K562 (cell line): Measurements from ENCODE around the gene JUNB. TPM values are rescaled to one million over a fixed set of nuclear protein-coding genes. Genes with fewer than 3 reads are reported as not detected.
A peak's percentile ranks its signal among the peaks of the same experiment; 100 is the strongest.

Experiments used
- ELF4 ChIP-seq: fragments of 450-650 bp; formaldehyde crosslinking; IDR thresholded peaks from 2 replicates; pipeline ENCODE4 v1.4.0; 2022; ENCODE audit warnings: missing genetic modification characterization
- ESRRB ChIP-seq: fragments of 250-450 bp; sonication (Bioruptor Pico); IDR thresholded peaks from 2 replicates; pipeline ENCODE4 v1.5.0; 2020; ENCODE audit warnings: mild to moderate bottlenecking, moderate library complexity, borderline replicate concordance
- HDGF ChIP-seq: fragments of 450-650 bp; IDR thresholded peaks from 2 replicates; pipeline ENCODE4 v1.6.1; 2016
- MAFF ChIP-seq: IDR thresholded peaks from 2 replicates; pipeline ENCODE4 v1.6.1; 2012; ENCODE audit warnings: low read length, improper control_type of control experiment
- NFE2L1 ChIP-seq: fragments of 450-650 bp; IDR thresholded peaks from 2 replicates; pipeline ENCODE4 v1.6.1; 2016; ENCODE audit warnings: missing genetic modification characterization, low read depth, mild to moderate bottlenecking, missing compliant biosample characterization, moderate library complexity, borderline replicate concordance
- POLR2AphosphoS2 ChIP-seq: IDR thresholded peaks from 2 replicates; pipeline ENCODE4 v1.6.1; 2012; ENCODE audit warnings: low read length, improper control_type of control experiment
- POLR3A ChIP-seq: IDR thresholded peaks from 2 replicates; pipeline ENCODE4 v1.6.1; 2011; ENCODE audit warnings: borderline replicate concordance, mild to moderate bottlenecking, moderate library complexity; ENCODE audit not compliant: insufficient read length, insufficient read depth; ENCODE audit errors: extremely low read depth
- PRMT5 ChIP-seq: sonication (generic); formaldehyde crosslinking; IDR thresholded peaks from 2 replicates; pipeline ENCODE4 v1.5.0; 2020; ENCODE audit warnings: missing genetic modification reagents
- SMARCA5 ChIP-seq: fragments of 450-650 bp; IDR thresholded peaks from 2 replicates; pipeline ENCODE4 v1.6.1; 2016
- TEAD2 ChIP-seq: fragments of 450-650 bp; IDR thresholded peaks from 2 replicates; pipeline ENCODE4 v1.6.1; 2016; ENCODE audit warnings: missing genetic modification characterization, control low read depth, missing compliant biosample characterization
- ZNF445 ChIP-seq: fragments of 250-450 bp; sonication (Bioruptor Pico); IDR thresholded peaks from 2 replicates; pipeline ENCODE4 v1.4.0; 2020; ENCODE audit warnings: low read depth, mild to moderate bottlenecking, moderate library complexity
- polyA plus RNA-seq, 8 experiments: library from polyadenylated mRNA; depleted of rRNA in 4 of 8; stranded (reverse) in 5 of 8; unstranded in 3 of 8; fragments of >200 nt; fragmentation: Nextera tagmentation in 2 of 8; fragmentation: Illumina TruSeq in 1 of 8; extraction: Ambion mirVana in 2 of 8; extraction: Trizol in 1 of 8; gene quantifications; 2 replicates each; pipeline versions ENCODE4 v1.2.1 to v1.2.3, GENCODE V29; 2011 to 2014; ENCODE audit warnings: inconsistent platforms in 1 of 8, missing spikeins in 1 of 8
- total RNA-seq, 7 experiments: library from RNA; depleted of rRNA in 6 of 7; stranded (reverse); fragments of >200 nt in 6 of 7; fragmentation: Illumina TruSeq in 2 of 7; extraction: Trizol in 2 of 7; gene quantifications; 2 replicates each; pipeline versions ENCODE4 v1.2.1 to v1.2.3, GENCODE V29; 2011 to 2021; ENCODE audit warnings: low replicate concordance in 1 of 7
- TF ChIP-seq, protein P1 (sequence below), 3 experiments: IDR thresholded peaks in 2 of 3; conservative IDR thresholded peaks in 1 of 3; 2 replicates each; pipeline ENCODE4 v1.5.1; 2011 to 2012; ENCODE audit warnings: low read length in 3 of 3, mild to moderate bottlenecking in 3 of 3, control low read depth in 2 of 3, improper control_type of control experiment in 1 of 3, inconsistent platforms in 1 of 3, low read depth in 1 of 3, mixed read lengths in 1 of 3, moderate library complexity in 1 of 3; ENCODE audit not compliant: insufficient read depth in 2 of 3
- TF ChIP-seq, protein P2 (sequence below): sonication (generic); formaldehyde crosslinking; IDR thresholded peaks from 2 replicates; pipeline ENCODE4 v1.8.1; 2023; ENCODE audit warnings: missing genetic modification reagents, mild to moderate bottlenecking, borderline replicate concordance
- TF ChIP-seq, protein P3 (sequence below), 3 experiments: fragments of 200-800 bp in 1 of 3; fragments of 250-450 bp in 1 of 3; fragments of 450-650 bp in 1 of 3; sonication (Bioruptor Pico) in 1 of 3; sonication (Bioruptor generic) in 1 of 3; formaldehyde crosslinking in 1 of 3; IDR thresholded peaks; 2 replicates each; pipeline versions ENCODE4 v1.6.1 to v1.8.0; 2016 to 2022; ENCODE audit warnings: mild to moderate bottlenecking in 2 of 3, missing genetic modification characterization in 2 of 3, missing compliant biosample characterization in 1 of 3, moderate library complexity in 1 of 3

The JUNB gene
- total and polyA plus RNA-seq, 9 of the 15 experiments (the other 6 are each of a cell fraction or from before 2014, with no cell fraction given) = 0.23 to 88.1 (median 13.1) TPM

DNA sequence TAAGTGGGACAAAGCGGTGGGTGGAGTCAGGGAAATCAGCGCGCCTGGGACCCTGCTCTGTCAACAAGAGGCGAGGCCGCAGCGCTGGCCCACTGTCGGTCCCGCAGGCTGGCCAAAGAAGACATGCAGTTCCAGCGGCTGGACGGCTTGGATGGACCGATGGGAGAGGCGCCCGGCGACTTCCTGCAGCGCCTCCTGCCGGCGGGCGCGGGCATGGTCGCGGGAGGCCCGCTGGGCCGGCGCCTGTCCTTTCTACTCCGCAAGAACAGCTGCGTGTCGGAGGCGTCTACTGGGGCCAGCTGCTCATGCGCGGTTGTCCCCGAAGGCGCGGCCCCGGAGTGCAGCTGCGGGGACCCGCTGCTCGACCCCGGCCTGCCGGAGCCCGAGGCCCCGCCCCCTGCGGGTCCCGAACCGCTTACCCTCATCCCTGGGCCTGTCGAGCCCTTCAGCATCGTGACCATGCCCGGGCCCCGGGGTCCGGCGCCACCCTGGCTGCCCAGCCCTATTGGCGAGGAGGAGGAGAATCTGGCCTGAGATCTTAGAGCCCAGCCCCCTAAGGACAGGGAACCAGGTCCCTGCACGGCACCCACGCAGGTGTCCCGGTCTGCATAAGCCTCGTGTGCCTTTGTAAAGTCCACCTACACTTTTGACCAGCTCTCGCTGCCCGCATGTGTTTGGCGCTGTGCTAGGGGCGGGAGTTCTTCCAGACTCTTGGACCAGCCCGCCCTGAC is 33.6 kb upstream of the JUNB start (continued):
- TF ChIP-seq, protein P1, sequence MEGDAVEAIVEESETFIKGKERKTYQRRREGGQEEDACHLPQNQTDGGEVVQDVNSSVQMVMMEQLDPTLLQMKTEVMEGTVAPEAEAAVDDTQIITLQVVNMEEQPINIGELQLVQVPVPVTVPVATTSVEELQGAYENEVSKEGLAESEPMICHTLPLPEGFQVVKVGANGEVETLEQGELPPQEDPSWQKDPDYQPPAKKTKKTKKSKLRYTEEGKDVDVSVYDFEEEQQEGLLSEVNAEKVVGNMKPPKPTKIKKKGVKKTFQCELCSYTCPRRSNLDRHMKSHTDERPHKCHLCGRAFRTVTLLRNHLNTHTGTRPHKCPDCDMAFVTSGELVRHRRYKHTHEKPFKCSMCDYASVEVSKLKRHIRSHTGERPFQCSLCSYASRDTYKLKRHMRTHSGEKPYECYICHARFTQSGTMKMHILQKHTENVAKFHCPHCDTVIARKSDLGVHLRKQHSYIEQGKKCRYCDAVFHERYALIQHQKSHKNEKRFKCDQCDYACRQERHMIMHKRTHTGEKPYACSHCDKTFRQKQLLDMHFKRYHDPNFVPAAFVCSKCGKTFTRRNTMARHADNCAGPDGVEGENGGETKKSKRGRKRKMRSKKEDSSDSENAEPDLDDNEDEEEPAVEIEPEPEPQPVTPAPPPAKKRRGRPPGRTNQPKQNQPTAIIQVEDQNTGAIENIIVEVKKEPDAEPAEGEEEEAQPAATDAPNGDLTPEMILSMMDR (IDR thresholded peaks at IDR 0.05 in 2 of 3, conservative IDR thresholded peaks at IDR 0.05 in 1 of 3; ENCODE audit: insufficient read depth in 2 of 3, low read depth in 1 of 3, low read length in 3 of 3) = peak; percentile 94 to 97 (median 96)
- no peak for TF ChIP-seq ZNF445 (CRISPR knock-in tag)
- TF ChIP-seq ELF4 (CRISPR knock-in tag) = no peak
- no peak for TF ChIP-seq SMARCA5
- TF ChIP-seq, protein P2, sequence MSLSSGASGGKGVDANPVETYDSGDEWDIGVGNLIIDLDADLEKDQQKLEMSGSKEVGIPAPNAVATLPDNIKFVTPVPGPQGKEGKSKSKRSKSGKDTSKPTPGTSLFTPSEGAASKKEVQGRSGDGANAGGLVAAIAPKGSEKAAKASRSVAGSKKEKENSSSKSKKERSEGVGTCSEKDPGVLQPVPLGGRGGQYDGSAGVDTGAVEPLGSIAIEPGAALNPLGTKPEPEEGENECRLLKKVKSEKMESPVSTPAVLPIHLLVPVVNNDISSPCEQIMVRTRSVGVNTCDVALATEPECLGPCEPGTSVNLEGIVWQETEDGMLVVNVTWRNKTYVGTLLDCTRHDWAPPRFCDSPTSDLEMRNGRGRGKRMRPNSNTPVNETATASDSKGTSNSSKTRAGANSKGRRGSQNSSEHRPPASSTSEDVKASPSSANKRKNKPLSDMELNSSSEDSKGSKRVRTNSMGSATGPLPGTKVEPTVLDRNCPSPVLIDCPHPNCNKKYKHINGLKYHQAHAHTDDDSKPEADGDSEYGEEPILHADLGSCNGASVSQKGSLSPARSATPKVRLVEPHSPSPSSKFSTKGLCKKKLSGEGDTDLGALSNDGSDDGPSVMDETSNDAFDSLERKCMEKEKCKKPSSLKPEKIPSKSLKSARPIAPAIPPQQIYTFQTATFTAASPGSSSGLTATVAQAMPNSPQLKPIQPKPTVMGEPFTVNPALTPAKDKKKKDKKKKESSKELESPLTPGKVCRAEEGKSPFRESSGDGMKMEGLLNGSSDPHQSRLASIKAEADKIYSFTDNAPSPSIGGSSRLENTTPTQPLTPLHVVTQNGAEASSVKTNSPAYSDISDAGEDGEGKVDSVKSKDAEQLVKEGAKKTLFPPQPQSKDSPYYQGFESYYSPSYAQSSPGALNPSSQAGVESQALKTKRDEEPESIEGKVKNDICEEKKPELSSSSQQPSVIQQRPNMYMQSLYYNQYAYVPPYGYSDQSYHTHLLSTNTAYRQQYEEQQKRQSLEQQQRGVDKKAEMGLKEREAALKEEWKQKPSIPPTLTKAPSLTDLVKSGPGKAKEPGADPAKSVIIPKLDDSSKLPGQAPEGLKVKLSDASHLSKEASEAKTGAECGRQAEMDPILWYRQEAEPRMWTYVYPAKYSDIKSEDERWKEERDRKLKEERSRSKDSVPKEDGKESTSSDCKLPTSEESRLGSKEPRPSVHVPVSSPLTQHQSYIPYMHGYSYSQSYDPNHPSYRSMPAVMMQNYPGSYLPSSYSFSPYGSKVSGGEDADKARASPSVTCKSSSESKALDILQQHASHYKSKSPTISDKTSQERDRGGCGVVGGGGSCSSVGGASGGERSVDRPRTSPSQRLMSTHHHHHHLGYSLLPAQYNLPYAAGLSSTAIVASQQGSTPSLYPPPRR (CRISPR knock-in tag) = no peak
- TF ChIP-seq POLR2AphosphoS2 = no peak
- no peak for TF ChIP-seq POLR3A
- TF ChIP-seq, protein P3, sequence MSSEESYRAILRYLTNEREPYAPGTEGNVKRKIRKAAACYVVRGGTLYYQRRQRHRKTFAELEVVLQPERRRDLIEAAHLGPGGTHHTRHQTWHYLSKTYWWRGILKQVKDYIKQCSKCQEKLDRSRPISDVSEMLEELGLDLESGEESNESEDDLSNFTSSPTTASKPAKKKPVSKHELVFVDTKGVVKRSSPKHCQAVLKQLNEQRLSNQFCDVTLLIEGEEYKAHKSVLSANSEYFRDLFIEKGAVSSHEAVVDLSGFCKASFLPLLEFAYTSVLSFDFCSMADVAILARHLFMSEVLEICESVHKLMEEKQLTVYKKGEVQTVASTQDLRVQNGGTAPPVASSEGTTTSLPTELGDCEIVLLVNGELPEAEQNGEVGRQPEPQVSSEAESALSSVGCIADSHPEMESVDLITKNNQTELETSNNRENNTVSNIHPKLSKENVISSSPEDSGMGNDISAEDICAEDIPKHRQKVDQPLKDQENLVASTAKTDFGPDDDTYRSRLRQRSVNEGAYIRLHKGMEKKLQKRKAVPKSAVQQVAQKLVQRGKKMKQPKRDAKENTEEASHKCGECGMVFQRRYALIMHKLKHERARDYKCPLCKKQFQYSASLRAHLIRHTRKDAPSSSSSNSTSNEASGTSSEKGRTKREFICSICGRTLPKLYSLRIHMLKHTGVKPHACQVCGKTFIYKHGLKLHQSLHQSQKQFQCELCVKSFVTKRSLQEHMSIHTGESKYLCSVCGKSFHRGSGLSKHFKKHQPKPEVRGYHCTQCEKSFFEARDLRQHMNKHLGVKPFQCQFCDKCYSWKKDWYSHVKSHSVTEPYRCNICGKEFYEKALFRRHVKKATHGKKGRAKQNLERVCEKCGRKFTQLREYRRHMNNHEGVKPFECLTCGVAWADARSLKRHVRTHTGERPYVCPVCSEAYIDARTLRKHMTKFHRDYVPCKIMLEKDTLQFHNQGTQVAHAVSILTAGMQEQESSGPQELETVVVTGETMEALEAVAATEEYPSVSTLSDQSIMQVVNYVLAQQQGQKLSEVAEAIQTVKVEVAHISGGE (CRISPR knock-in tag; IDR thresholded peaks at IDR 0.05) = no peak
- TF ChIP-seq ESRRB (CRISPR knock-in tag) = no peak
- no peak for TF ChIP-seq HDGF
- no peak for TF ChIP-seq TEAD2 (tag)
- TF ChIP-seq NFE2L1 (tag) = no peak
- TF ChIP-seq PRMT5 (CRISPR knock-in tag) = no peak
- no peak for TF ChIP-seq MAFF
